ENCODE results near the gene EPHX1. TPM values are rescaled to one million over a fixed set of nuclear protein-coding genes. Genes with fewer than 3 reads are reported as not detected.

The EPHX1 gene
- total and polyA plus RNA-seq, 10 of the 15 experiments (the other 5 are each of a cell fraction or from before 2014, with no cell fraction given) = 0.33 to 2.9 (median 0.78) TPM; not detected in 2

- TF ChIP-seq, protein P1, sequence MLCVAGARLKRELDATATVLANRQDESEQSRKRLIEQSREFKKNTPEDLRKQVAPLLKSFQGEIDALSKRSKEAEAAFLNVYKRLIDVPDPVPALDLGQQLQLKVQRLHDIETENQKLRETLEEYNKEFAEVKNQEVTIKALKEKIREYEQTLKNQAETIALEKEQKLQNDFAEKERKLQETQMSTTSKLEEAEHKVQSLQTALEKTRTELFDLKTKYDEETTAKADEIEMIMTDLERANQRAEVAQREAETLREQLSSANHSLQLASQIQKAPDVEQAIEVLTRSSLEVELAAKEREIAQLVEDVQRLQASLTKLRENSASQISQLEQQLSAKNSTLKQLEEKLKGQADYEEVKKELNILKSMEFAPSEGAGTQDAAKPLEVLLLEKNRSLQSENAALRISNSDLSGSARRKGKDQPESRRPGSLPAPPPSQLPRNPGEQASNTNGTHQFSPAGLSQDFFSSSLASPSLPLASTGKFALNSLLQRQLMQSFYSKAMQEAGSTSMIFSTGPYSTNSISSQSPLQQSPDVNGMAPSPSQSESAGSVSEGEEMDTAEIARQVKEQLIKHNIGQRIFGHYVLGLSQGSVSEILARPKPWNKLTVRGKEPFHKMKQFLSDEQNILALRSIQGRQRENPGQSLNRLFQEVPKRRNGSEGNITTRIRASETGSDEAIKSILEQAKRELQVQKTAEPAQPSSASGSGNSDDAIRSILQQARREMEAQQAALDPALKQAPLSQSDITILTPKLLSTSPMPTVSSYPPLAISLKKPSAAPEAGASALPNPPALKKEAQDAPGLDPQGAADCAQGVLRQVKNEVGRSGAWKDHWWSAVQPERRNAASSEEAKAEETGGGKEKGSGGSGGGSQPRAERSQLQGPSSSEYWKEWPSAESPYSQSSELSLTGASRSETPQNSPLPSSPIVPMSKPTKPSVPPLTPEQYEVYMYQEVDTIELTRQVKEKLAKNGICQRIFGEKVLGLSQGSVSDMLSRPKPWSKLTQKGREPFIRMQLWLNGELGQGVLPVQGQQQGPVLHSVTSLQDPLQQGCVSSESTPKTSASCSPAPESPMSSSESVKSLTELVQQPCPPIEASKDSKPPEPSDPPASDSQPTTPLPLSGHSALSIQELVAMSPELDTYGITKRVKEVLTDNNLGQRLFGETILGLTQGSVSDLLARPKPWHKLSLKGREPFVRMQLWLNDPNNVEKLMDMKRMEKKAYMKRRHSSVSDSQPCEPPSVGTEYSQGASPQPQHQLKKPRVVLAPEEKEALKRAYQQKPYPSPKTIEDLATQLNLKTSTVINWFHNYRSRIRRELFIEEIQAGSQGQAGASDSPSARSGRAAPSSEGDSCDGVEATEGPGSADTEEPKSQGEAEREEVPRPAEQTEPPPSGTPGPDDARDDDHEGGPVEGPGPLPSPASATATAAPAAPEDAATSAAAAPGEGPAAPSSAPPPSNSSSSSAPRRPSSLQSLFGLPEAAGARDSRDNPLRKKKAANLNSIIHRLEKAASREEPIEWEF (IDR thresholded peaks at IDR 0.05; ENCODE audit: insufficient replicate concordance, low read depth, low read length) = no peak
- TF ChIP-seq RCOR1 (conservative IDR thresholded peaks at IDR 0.05; ENCODE audit: low read depth, low read length) (no peak), STAT3 (IDR thresholded peaks at IDR 0.05; ENCODE audit: low read depth, low read length) (no peak), ELK1 (IDR thresholded peaks at IDR 0.05; ENCODE audit: low read depth, low read length) (no peak), SIN3A (IDR thresholded peaks at IDR 0.05; ENCODE audit: low read depth, low read length) (no peak), CHD2 (IDR thresholded peaks at IDR 0.05; ENCODE audit: borderline replicate concordance, low read depth, low read length) (no peak), ZNF24 (IDR thresholded peaks at IDR 0.05) (no peak)
- TF ChIP-seq, protein P2, sequence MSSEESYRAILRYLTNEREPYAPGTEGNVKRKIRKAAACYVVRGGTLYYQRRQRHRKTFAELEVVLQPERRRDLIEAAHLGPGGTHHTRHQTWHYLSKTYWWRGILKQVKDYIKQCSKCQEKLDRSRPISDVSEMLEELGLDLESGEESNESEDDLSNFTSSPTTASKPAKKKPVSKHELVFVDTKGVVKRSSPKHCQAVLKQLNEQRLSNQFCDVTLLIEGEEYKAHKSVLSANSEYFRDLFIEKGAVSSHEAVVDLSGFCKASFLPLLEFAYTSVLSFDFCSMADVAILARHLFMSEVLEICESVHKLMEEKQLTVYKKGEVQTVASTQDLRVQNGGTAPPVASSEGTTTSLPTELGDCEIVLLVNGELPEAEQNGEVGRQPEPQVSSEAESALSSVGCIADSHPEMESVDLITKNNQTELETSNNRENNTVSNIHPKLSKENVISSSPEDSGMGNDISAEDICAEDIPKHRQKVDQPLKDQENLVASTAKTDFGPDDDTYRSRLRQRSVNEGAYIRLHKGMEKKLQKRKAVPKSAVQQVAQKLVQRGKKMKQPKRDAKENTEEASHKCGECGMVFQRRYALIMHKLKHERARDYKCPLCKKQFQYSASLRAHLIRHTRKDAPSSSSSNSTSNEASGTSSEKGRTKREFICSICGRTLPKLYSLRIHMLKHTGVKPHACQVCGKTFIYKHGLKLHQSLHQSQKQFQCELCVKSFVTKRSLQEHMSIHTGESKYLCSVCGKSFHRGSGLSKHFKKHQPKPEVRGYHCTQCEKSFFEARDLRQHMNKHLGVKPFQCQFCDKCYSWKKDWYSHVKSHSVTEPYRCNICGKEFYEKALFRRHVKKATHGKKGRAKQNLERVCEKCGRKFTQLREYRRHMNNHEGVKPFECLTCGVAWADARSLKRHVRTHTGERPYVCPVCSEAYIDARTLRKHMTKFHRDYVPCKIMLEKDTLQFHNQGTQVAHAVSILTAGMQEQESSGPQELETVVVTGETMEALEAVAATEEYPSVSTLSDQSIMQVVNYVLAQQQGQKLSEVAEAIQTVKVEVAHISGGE (CRISPR knock-in tag; IDR thresholded peaks at IDR 0.05) = no peak
Measured at GRCh38 chr1:225879521-225880221, 69.7 kb downstream of the EPHX1 start (continued).
